ENCODE measurements around the gene FAF2.

Gene FAF2

DNA sequence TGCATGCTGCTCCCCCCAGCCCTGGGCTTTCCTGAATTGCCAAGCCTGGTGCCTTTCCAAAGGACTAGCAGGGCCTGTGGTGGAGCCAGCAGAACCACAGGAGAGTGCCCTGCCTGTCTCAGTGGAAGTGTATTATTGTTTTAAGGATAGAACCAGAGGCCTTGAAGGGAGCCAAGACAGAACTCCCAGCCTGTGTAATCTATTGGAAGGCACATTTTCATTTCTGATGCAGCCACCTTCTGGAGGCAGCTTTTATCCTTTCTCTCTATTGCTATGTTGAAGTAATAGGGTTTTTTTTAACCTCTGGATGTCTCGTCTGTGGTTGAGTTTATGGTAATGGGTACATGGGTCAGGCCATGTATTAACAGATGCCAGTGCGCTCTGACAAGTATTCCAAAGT, 59.7 kb downstream of the FAF2 start:
- DNase-seq (ENCODE audit: low spot score) = no peak

DNA sequence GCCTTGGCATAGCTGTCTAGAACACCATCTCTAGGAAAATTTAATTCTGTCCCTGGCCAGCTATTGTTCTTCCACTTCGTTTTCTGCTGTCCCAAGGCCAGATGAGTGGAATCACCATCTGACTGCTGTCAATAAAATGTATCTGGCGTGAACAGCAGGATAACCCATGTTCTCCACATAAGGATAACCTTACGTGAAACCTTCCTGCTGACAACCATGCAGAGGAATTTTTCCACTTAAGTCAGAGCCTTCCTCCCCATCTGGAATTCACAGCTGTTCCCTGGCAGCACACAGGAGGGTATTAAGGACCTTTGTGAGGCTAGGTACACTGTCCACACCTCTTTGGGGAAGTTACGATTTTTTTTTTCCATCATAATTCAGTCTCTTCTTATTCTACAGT, 60.4 kb downstream of the FAF2 start:
- DNase-seq (ENCODE audit: low spot score) = no peak

DNA sequence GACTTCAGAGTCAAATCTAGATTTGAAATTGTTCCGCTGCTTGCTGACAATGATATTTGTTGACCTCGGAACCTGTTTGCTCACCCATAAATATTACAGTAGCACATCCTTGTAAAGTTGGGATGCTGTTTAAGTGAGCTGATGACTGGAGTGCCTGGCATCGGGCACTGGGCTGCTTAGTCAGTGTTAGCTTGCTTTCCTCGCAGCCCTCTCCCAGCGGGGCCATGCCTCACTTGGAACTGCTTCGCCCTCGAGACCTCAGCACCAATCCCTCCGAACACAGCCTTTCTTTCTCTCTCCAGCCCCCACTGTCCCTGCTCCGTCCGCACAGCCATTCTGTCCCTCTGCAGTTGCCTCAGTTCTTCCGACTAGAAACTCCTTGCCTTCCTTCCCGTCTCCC, 65.6 kb downstream of the FAF2 start:
- no peak for DNase-seq (ENCODE audit: low spot score)

DNA sequence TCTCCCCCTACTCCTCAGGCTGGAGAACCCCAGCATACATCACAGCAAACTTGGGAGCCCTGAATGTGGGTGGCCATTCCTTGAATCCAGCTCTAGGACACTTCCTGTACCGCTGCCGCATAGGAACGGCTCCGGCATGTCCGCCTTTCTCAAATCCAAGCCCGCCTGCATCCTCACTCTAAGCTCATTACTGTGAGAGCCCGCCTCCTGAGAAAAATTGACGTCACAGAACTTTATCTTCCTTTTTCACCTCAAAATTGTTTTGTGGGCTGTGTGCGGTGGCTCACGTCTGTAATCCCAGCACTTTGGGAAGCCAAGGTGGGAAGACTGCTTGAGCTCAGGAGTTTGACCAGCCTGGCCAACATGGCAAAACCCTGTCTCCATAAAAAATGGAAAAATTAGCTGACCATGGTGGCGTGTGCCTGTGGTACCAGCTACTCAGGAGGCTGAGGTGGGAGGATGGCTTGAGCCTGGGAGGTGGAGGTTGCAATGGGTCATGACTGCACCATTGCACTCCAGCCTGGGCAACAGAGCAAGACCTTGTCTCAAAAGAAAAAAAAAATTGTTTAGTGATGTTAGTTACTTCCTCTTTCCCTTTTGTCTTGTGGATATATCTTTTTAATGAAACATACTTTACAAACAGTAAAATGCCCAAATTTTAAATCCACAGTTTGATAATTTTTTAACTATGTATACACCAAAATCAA, 66.2 kb downstream of the FAF2 start:
- no peak for DNase-seq (ENCODE audit: low spot score)

DNA sequence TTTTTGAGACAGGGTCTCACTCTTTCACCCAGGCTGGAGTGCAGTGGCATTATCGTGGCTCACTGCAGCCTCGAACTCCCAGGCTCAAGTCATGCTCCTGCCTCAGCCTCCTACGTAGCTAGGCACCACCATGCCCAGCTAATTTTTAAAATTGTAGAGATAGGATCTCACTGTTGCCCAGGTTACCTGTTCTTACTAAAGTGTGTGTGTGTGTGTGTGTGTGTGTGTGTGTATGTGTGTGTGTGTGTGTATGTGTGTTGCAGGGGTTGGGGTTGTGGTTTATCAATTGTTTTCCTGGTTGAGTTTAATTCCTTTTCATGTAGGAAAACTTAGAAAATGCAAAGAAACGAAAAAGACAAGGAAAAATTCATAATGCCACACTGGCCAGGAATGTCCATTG, 67.2 kb downstream of the FAF2 start:
- DNase-seq (ENCODE audit: low spot score) = no peak

DNA sequence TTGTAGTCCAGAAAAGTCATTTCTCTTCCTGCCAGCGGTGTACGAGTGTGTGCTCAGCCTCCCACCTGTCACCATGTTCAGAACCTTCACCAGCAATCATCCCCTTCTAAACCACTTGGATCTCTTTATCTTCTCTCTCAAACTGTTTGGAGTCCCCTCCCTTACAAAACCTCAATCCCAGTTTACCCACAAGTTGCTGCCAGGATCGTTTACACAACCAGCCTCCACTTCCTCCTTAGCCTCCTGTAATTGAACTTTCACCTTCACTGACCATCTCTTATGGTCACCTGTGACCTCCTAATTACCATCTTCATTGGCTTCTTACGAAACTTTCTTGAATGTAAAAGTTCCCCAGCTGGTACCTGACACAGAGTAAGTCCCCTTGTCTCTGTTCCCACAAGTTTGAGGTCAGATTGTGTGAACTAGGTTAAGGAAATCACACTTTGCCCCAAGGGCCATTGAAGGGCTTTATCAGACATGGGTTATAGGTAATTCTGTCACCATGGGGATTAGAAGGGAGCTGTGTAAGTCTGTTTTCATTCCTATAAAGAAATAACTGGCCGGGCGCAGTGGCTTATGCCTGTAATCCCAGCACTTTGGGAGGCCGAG, 69.0 kb downstream of the FAF2 start:
- DNase-seq (ENCODE audit: low spot score) = no peak

DNA sequence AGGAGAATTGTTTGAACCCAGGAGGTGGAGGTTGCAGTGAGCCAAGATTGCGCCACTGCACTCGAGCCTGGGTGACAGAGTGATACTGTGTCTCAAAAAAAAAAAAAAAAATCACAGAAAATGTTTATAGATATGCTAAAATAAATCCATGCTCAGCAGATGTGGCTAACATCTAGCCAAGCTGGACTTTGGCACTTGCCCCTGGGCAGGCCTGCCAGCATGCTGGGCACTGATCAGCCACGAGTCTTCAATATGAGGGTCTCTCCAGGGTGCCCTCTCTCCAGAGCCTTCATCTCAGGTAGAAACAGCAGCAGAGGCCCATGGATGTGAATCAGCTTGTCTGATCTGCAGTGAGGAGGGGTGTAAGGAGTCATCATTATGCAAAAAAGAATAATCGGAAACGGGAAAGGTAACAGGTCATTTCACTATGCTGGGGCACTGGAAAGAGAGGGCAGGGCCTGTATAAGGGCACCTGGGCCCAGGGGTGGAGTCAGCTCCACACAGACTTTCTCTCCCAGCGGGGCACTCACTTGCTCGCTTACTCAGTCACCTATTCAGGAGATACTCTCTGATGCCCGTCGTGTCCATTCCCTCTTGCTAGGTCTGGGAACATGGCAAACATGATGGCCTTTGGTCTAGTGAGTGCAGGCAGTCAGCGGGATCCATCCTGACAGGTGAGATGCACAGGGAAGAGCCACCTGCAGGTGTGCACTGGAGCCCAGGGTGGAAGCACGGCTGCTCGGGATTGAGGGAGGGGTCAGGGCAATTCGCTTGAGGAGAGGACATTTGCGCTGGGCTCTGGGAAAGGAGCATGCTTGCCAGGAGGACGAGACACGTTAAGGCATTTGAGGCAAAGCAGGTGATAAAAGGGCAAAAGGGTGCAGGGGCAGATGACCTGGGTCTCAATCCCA, 71.9 kb downstream of the FAF2 start:
- no peak for DNase-seq (ENCODE audit: low spot score)

DNA sequence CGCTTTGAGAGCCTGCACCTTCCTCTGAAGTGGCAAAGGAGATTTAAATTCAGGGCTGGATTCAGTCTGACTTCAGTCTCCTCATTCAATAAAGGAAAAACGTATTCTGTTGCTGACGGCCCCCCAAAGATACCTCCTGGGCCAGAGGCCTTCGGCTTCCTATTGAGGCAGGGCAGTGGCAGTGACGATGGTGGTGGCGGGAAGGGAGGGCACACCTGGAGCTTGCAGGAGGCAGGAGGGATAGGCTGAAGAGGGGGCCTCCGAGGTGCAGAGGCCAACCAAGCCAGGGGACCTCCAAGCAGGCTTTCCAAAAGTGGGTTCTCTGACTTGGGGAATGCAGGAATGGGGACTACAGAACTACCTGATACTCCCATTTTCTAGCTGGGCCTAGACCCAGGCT, 73.1 kb downstream of the FAF2 start:
- DNase-seq (ENCODE audit: low spot score) = no peak

DNA sequence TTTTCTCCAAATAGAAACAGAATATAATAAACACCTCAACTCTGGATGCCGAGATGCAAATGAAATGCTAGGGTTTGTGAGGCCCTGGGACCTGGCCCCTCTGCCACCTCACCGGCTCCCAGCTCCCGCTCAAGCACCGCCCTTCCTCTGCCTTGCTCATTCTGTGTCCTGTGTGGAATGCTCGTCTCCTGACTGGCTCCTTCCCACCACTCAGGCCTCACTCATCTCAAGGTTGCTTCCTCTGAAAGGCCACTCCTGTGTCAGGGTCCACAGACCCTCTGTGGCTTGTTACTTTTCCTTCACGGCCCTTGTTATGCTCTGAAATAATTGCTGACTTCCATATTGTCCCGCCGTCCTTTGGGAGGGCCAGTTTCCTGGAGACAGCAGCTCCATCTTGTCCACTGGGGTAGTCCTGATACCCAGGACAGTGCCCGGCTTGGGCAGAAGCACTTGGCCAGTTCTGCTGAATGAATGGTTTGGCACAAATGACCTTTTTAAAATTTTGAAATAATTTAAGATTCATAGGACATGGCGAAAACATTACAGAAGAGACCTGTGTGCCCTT, 73.6 kb downstream of the FAF2 start:
- DNase-seq (ENCODE audit: low spot score) = no peak

DNA sequence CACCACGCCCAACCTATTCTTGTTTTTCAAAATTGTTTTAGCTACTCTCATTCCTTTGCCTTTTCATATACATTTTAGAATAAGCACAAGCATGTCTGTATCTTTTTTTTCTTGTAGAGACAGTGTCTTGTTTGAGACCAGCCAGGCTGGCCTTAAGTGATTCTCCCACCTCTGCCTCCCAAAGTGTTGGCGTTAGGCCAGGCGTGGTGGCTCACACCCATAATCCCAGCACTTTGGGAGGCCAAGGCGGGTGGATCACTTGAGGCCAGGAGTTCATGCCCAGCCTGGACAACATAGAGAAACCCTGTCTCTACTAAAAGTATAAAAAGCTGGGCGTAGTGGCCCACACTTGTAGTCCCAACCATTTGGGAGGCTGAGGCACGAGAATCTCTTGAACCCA, 76.0 kb downstream of the FAF2 start:
- DNase-seq (ENCODE audit: low spot score) = no peak

DNA sequence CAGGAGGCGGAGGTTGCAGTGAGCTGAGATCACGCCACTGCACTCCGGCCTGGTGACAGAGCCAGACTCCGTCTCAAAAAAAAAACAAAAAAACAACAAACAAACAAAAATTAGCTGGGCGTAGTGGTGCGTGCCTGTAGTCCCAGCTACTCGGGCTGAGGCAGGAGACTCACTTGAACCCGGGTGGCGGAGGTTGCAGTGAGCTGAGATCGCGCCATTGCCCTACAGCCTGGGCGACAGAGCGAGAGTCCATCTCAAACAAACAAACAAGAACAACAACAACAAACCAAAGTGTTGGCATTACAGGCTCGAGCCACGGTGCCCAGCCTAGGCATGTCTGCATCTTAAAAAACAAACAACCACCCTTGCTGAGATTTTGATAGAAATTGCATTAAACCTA, 76.8 kb downstream of the FAF2 start:
- no peak for DNase-seq (ENCODE audit: low spot score)

DNA sequence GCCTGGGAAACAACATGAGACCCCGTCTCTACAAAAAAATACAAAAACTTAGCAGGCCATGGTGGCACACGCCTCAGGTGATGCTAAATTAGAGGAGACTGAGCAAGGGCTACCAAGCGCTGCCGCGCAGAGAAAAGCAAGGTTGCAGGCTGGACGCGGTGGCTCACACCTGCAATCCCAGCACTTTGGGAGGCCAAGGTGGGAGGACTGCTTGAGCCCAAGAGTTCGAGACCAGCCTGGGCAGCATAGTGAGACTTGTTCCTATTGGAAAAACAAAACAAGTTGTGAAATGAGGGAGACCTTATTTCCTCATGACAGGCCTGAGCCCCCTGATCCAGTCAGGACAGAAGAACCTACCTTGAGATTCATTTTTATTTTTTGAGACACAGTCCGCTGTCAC, 77.5 kb downstream of the FAF2 start:
- DNase-seq (ENCODE audit: low spot score) = no peak

DNA sequence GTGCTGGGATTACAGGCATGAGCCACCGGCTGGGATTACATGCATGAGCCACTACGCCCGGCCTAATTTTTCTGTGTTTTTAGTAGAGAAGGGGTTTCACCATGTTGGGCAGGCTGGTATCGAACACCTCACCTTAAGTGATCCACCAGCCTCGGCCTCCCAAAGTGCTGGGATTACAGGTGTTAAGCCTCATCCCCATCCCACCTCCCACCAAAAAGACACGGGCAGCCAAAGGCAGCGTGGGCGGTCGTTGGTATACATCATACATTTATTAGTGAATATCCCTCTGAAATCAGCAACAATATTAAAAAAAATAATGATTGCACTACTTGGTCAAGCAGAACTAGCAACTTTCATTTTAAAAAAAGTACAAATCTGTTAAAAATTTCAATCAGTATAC, 78.3 kb downstream of the FAF2 start:
- DNase-seq (ENCODE audit: low spot score) = no peak

DNA sequence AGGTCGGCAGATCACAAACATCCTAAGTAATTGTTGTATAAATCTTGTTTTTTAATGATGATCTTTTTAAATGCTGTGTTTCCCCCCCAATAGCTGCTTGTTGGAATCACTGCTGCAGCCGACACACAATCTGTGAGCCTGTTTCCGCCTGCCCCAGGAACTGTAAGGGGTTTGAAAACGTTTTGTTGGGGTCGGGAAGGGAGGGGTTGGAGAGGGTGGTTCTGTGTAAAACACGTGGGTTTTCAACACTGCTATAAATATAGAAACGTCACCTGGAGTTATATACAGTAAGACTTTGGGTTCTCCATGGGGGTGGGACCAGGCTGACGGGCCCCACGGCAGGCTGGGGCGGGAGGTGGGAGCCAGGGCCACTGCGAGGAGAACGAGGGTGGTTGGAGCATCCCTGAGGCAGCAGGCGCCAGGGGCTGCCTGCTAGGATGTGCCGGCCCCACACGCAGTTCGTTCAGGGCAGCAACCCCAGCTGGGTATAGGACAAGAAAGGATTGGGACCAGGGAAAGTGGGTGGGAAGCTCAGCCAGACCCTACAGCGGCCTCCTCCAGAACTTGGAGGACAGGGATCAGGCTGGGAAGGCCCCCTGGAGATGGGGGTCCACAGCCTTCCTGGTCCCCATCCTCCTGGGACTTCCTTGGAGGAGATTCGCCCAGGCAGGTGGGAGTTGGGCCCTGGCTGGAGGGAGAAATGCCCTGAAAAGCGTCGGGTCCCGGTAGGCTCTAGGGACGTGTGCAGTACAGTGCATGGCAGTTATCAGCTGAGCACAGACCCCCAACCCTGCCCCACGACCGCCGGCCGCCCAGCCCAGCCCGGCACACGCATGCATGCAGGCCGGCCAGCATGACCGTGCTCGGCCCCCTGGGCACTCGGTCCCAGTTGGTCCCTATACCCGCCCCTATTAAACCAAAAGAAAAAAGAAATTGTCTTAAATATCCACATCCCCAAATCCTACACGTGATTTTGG, 79.3 kb downstream of the FAF2 start:
- DNase-seq (ENCODE audit: low spot score) = no peak

DNA sequence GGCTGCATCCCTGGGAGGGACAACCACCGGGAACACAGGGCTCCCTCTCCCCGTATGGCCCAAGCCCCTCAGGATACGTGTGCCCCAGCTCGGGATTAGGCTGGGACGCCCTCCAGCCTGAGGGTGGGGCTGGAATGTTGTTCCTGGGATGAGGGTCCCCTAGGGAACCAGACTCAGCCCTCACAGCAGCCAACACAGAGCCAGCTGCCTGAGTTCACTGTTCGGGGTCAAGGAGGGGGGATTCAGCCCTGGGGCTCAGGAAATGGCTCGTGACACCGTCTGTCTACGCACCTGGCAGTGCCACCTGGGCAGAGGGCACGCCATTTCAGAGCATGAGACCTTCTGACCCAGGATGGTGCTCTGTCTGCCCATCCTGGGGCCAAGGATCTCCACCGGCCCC, 80.1 kb downstream of the FAF2 start:
- DNase-seq (ENCODE audit: low spot score) = no peak

DNA sequence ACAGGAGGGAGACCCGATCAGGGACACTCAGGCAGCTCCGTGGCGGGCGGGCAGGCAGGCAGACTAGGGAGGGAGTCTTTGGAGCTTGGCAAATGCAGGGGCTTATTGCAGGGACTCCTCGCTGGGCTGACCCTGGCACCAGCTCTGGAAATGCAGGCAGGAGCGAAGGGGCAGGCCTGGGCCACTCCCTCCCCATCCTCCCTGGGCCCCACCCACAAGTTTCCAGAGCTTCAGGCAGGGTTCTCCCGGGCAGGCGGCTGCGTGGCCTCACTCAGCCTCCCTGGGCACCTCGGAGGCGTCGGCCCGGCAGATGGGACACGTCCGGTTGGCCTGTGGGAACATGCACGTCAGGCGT, 80.6 kb downstream of the FAF2 start:
- DNase-seq (ENCODE audit: low spot score) = no peak

DNA sequence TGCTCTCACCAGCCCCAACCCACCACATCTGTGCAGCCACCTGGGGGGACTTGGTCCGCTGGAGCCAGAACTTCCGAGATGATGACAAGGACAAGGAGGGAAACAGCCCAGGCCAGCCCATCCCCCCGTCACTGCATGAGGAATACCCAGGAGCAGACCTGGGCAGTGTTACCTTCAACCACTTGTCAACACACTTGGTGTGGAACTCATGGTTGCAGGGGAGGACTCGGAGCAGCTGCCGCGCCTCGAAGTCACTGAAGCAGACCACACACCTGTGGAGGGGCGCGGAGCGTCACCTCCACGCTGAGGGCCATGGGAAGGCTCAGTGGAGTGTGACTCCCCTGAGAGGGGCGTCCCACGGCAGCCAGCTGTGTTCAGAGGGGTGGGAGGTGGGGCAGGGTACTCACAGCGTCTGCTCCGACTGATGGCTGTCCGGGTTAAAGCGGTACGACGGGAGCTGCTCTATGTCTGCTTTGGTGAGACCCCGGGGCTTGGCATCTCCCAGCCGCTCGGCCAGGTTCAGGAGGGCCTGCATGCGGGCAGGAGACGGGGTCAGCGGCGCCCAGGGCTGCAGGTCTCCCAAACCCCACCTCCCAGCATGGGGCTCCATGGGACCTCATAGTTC, 81.0 kb downstream of the FAF2 start:
- no peak for DNase-seq (ENCODE audit: low spot score)

DNA sequence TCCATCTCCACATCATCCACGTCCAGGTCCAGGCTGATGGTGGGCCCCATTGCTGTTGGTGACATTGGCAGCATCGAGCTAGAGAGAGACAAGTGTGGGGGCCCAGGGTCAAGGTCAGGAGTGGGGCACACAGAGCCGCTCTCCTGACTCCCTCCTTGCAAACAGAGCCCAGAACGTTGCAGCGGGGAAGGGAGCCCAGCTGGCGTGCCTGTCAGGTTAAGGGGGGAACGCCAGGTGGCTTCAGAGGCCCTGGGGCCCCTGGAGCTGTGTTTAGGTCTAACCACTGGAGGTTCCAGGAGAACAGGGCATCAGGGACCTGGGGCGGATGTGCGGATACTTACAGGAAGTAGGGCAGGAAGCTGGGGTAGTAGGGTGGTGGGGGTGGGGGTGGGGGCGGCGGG, 81.6 kb downstream of the FAF2 start:
- DNase-seq (ENCODE audit: low spot score) = no peak

DNA sequence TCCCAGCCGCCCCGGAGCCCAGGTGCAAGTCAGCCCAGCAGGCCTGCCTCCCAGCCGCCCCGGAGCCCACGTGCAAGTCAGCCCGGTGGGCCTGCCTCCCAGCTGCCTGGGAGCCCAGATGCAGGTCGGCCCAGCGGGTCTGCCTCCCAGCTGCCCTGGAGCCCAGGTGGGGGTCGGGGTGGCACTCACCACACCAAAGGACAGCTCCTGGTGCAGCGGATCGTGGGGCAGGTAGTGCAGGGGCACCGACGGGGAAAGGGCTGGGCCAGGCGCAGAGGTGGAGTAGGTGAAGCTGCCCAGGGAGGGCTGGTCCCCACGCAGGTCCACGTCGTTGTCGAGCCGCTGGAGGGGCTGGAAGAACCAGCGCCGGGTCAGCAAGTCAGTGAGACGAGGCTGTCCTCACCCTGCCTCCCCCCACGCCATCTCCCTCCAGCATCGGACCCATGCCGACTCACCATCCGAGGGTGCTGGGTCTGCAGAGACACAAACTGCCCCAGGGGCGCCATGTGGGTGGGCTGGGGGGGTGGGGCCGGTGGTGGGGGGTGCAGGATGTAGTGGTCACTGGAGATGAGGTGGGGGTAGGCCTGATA, 82.3 kb downstream of the FAF2 start:
- no peak for DNase-seq (ENCODE audit: low spot score)

DNA sequence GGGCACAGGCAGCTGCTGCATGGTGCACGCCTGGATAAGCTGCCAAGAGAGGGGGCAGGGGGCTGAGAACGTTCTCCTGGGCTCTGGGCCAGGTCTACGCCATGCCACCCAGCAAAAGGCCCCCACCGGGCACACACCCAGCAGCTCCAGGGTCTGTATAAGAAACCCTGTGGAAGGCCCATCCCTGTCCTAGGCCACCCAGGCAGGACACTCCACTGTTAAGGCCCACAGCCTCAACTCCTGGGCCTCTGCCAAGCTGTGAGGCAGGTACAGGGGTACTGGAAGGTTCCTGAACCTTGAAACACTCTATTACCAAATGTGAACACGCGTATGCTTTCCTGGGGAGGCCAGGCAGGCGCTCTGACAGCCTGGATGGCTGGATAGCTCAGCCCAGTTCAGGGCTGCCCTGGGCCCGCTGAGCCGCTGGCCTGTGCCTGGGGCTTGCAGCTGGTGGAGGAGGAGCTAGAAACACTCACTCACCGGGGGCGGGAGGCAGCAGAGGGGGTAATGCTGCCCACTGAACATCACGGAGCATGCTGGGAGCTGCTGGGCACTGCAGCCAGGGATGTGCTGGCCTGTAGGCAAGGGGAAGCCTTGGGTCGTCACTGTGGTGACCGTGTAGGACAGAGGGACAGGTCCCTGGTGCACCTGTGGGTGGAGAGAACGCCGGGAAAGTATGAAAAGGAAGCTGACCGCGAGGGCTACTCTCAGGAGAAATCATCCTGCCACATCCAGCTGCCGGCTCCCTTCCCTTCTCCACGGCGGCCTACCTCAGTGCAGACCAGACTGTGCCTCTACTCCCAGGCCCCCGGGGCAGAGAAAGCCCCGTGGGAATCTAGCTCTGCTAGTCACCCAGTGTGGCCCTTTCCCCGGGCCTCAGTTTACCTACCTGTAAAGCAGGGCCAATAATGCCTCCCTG, 83.1 kb downstream of the FAF2 start:
- peak; percentile 94 for DNase-seq (ENCODE audit: low spot score)
